Epidermal melanocyte (primary cell): ENCODE results near the gene CATSPER4.

Experiments used
- DNase-seq: peaks from one replicate; pipeline ENCODE4 v3.0.0; 2011; ENCODE audit warnings: low spot score; ENCODE audit not compliant: insufficient read length

Gene CATSPER4

DNA sequence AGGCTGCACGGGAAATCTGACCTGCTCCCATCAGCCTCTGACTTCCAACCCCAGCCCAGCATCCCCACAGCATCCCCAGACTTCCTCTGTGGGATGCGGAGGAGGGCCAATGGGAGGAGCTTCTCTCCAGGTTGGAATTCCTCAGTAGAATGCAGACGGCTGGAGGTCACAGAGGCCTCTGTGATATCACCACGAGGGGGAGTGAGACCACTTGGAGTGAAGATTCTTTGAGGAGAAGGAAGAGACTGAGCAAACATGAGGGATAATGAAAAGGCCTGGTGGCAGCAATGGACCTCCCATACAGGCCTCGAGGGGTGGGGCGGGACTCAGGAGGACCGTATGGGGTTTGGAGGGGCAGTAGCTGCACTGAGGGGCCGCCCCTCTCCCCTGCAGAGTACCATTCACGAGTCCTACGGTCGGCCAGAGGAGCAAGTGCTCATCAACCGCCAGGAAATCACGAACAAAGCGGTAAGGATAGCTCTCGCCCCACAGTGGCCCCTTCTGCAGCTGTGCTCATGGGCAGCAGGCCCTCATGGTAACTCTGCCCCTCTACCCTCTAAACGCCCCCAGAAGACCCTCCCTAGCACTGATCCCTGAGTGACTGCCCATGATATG, at the start of gene CATSPER4:
Gene CATSPER4 (plus strand): TSS at position 230 of the 615 bp plus-strand sequence. CDS start 26 bp downstream, at position 256.
- peak; percentile 21 for DNase-seq

GRCh38 chr1:26142159-26142558, 48.2 kb upstream of the CATSPER4 start:
- DNase-seq: no peak

DNA sequence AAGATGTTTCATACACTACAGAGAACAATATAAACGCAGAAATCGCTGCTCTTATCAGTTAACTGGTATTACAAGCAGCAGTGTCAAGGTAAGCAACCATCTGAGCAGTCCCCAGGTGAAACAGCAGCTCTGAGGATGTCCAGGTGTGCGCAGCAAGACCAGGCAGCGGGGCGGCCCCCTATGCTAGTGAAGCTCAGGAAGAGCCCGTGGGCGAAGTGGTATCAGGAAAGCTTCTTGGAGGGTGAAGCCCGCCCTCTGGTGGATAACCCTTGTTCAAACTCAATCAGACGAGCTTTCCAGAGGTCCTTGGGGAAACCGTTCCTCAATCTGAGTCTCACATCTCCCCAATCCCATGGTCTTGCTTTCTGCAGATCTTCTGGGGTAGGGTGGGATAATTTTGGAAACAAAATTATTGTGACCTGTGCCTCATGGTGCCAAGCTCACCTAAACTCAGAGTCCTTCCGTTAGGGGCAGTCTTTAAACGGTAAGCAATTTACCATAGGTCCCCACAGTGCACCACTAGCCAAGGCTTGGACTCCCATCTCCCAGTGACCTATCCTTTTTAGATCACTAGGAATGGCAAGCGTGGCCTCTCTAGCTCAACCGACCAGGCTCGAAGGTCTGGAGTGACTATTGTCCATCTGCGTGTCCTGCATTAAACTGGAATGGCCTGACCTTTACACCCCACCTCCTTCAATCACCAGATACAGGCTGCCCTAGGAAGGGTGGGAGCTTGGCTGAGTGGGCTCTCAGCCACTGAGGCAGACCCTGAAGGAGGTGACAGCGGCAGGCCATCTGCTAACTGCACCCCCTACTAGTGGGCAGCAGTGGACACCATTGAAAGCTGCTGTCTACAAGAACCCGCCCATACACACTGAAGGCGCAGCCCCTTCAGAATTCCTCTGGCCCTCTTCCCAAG, 45.1 kb upstream of the CATSPER4 start:
- peak; percentile 66 for DNase-seq

DNA sequence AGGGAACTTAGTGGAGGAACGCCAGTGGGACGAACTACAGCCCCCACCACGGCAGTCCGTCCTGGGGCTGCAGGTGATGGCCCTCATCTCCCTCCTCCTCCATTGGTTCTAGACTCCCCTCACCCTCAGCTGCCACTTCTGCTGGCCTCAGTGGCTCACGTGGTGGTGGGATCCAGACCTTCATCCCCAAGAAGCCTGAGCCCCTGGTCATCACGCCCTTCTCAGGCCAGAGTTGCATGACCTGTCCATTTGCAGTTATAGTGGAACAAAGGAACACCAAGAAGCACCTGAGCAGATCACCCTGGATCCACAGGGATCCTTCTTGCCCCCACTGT, 44.5 kb upstream of the CATSPER4 start:
- no peak for DNase-seq

DNA sequence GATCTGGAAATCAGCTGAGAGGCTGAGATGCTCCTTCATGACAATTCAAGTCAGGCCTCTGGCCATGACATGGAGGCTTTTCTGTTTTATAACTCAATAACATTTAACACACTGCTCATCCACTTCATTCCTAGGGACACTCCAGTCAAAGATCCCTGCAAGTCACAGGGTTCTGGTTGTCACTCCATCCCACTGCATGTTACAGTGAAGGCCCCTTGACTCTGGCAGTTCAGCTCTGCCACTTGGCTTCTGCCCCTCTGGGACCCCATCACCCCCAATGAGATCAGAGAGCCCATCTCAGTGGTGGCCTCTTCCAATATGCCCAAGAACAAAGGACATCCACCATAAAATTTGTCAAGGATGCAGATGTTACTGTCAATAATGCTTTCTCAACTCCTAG, 41.5 kb upstream of the CATSPER4 start:
- no peak for DNase-seq

- DNase-seq: no peak
Measured at GRCh38 chr1:26153966-26154532, 36.4 kb upstream of the CATSPER4 start.

DNA sequence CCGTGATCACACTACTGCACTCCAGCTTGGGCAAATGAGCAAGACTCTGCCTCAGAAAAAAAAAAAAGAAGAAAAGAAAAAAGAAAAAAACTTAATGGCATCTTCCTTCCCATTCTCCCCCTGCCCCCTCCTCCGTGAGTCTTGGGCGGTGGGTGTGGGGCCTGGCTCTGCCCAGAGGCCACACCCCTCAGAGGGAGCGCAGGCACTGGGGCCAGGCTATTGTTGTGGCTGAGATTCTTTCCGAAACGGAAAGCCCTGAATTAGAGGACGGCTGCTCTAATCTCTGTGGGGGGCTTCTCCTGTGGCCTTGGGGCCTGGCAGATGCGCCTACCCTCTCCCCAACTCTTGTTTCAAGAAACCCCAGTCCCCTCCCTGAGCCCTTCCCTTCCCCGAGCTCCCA, 35.7 kb upstream of the CATSPER4 start:
- no peak for DNase-seq

DNA sequence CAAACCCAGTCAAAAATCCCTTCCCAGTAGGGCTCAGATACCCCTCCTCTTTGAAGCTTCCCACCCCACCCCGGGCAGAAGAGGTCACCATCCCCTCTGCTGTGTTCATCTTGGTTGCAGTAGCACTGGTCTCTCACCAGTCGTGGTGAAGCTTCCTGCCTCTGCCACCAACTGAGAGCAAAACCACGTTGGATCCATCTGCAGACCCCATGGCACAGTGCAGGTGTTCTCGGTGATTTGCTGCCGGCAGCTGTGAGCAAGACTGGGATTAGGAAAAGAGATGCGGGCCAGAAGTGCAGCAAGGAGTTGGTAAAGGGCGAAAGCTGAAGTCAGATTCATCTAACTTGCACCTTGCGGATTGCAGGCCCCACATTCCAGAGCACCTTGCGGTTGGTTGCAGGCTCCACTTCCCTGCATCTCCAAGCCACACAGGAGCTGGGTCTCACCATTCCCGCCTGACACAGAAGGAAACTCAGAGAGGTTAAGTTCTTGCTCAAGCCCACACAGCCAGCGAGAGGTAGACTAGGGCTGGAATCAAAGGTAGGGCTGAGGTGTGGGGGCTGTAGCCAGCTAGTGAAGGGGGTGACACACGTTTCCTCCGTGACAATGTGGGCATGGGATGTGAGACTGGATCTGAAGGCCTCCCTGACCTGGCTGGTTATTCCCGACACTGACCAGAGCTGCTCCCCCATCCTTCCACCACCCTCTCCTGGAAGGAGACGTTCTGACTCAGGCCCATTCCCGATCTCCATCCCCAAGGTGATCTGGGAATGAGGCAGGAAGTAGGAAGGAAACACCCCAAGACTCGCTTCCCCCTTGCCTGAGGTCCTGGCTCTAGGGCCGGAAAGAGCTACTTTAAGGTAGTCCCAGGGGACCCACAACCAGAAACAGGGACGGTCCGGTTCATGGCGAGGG, 34.8 kb upstream of the CATSPER4 start:
- DNase-seq: no peak

DNA sequence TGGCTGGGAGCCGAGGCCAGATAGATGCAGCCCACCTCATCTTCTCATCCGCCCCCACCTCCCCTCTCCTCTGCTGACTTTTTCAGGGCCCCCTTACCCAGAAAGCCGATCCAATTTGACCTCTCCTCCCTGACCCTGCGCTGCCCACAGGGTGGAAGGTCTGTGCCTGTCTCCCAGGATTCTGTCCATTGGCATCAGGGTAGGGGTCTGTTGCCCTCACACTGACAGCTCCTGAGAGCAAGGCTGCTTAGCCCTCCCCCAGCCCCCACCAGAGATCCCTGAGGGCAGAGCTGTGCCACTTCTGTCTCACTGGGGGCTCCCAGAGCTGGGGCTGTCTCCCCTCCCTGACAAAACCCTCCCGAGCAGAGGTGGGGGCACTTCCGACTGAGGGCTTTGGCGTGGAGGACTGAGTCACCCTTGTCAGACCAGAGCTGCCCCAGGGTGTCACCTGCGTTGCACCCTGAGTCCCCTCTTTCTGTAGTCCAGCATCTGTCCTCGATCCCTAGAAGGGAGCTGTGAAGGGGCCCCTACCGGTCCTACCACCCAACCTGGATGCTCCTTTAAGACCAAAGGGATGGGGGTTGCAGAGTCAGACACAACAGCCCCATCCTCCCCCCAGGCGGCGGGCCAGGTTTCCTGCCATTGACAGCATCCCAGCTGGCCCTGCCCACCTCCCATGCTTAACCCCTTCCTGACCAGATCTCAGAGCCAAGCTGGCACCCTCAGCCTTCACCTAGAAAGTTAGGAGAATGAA, 33.9 kb upstream of the CATSPER4 start:
- DNase-seq: no peak

- no peak for DNase-seq
Measured at GRCh38 chr1:26158271-26158907, 32.0 kb upstream of the CATSPER4 start.

DNA sequence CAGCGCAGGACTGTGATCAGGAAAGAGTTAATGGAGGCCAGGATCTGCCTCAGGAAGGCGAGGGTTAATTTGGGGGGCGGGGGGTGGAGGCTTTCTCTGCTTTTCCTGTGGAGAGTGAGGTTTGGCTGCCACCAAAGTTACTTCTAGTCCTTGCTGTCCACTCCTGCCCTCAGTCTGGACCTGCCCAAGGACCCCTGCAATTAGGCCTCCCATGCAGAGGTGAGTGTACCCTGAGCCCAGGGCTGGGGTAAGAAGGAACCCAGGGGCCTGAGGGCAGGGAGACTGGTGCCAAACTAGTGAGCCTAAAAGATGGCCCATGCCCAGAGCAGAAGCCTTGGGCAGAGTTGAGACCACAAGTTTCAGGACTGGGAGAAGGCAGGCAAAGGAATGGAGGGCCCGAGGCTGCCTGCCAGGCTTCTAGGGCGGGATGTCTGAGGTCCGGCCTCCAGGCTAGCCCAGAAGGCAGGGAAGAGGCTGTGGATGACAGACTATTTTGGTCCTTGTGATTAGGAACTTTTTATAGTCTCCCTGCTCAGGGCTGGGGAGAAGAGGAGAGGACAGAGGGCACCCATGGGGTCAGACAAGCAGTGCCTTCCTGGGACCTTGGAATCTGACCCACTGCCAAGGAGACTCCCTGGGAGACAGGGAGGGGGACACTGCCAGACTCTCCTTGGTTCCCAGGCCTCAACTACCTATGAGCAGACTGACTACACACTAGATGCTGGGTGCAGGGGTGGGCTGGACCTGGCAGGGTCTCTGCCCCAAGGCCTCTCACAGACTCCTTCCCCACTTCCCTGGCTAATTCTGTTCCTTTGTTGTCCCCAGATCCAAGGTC, 31.3 kb upstream of the CATSPER4 start, which contains the start of gene FAM110D:
Gene FAM110D (plus strand): TSS at position 172 of the 835 bp plus-strand sequence. CDS start 2,213 bp downstream, outside the sequence.
- DNase-seq: no peak

DNA sequence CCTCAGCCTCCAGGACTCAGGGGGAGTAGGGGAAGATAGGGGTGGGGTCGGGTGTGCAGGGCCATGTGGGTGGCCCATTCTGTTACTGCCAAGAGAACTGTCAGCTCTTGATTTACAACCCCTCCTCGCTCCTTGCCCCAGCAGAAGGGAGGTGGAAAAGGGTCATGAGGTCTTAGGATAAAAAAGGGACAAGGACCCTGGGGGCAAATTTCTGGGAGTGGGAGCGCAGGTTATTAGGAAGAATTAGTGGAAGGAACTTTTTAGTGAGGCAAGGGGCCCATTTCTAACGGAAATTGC, 30.7 kb upstream of the CATSPER4 start:
- no peak for DNase-seq

GRCh38 chr1:26160527-26161414, 29.6 kb upstream of the CATSPER4 start:
- DNase-seq: peak; percentile 12

DNA sequence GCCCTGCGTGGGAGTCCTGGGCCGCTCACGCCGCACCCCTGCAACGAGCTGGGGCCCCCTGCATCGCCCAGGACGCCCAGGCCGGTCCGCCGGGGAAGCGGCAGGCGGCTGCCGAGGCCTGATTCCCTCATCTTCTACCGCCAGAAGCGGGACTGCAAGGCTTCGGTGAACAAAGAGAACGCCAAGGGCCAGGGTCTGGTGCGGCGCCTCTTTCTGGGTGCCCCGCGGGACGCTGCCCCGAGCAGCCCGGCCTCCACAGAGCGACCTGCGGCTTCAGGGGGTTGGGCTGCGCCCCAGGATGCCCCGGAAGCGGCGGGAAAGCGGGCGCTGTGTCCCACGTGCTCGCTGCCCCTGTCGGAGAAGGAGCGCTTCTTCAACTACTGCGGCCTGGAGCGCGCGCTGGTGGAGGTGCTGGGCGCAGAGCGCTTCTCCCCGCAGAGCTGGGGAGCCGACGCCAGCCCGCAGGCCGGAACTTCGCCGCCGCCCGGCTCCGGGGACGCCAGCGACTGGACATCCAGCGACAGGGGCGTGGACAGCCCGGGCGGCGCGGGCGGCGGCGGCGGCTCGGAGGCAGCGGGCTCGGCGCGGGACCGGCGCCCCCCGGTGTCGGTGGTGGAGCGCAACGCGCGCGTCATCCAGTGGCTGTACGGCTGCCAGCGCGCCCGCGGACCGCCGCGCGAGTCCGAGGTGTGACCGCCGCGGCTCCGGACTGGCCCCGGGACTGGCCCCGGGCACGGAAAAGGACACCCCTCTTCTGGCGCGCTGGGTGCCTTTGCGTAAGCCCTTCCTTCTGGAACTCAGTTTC, 28.8 kb upstream of the CATSPER4 start:
- peak; percentile 42 for DNase-seq

DNA sequence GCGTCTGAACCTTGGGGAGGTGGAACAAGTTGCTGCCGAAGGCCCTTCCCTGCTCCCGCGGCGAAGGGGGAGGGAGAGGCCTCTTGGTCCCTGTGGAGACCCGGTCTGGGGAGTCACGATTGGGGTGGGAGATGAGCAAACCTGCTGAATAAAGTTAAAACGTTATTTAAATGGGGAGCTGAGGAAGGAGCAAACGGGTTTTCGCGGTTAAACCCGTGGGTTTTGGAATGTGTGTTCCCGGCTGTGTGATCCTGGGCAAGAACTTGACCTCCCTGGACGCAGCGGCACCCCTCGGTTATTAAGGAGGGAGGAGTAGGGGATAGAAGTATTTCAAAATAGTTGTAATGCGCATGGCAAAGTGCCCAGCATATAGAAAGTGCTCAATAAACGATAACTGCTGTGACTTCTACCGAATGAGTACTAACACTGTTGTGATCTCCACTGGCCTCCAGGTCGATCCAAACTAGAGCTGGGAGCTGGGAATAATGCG, 28.1 kb upstream of the CATSPER4 start:
- DNase-seq: peak; percentile 20

GRCh38 chr1:26163684-26164035, 26.7 kb upstream of the CATSPER4 start:
- DNase-seq: peak; percentile 14
